ENCODE data around the gene LRCH3.

LRCH3 gene

DNA sequence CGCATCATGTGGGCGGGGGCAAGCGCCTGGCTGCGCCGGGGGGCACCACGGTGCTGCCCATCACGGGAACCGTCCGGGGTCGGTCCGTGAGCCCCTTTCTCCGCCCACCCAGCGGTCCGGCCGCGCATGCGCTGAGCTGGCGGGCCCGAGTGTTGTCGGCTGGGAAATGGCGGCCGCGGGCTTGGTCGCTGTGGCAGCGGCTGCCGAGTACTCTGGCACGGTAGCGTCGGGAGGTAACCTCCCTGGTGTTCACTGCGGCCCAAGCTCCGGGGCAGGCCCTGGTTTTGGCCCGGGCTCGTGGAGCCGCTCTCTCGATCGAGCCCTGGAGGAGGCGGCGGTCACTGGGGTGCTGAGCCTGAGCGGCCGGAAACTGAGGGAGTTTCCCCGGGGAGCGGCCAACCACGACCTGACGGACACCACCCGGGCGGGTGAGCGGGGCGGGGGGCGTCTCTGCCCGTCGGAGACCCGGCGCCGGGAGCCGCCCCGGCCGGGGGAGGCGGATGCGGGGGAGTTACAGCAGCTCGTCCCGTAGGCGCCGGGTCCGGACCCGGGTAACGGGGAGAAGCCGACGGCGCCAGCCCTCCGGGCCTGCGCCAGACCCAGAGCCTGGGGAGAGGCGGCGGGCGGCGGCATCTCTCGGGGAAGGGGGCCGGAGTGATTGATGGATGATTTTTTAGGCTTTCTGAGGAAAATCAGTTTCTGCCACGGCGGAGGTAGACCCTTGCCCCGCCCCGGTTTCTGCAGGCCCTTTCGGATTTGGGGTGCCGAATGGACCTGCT lies at the start of gene LRCH3:
TSS of gene LRCH3 (plus strand) at position 142 of the 779 bp plus-strand sequence. CDS start at position 167, 25 bp downstream.
- DNase-seq (ENCODE audit: low read depth), result peak; percentile 29

DNA sequence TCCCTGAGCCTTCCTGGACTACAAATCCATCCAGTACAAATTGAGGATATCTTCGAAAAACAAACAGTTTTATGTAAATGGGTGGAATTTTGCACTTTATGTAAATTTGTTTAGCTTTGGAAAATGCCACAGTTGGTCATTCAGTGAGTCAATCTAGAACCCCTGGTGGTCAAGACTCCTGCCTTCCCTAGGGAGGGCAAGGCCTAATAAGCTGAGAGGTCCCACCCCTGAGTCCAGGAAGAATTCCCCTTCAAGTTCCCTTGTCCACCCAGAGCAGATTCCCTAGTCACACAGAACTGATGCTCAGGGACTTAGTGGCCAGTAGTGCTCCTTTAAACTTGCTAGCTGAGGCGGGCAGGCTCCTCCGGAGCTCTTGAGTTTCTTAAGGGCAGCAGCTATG lies 48.3 kb upstream of the LRCH3 start:
- no peak for DNase-seq (ENCODE audit: low read depth)

DNA sequence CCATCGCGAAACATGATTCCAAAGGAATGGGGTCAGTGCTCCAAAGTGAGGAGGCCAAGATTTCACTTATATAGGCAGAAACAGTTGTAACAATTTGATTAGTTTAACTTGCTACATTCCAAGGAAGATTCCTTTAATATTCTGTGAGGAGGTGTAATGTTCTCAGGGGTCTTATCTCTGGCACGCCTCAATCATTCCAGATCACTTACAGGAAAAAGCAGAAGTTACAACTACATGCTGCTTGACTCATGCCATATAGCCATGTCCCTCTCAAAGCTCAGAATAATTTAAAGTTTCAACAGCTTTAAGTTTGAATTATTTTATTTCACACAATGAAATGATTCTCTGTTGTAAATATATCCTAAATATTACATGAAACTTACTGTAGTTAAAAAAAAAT lies 44.8 kb upstream of the LRCH3 start:
- DNase-seq (ENCODE audit: low read depth), result no peak

DNA sequence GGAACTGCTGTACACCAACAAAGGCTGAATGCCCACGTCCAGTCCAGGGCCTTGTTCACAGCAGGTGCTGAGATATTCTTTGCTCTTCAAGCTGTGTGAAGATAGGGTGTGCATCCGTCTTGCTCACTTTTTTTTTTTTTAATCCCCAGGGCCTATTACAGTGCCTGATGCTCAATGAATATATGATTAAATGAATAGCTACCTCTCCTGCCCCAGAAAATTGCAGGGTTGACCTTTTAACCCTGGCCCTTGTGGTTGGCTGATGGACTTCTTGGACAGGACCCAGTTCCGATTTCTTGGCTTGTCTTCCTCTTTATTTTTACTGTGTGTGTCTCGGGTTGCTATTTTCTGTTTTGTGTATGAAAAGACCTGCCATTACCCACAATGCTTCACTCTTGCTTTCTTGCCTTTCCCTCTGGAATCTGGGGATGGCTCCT lies 44.2 kb upstream of the LRCH3 start:
- no peak for DNase-seq (ENCODE audit: low read depth)

DNA sequence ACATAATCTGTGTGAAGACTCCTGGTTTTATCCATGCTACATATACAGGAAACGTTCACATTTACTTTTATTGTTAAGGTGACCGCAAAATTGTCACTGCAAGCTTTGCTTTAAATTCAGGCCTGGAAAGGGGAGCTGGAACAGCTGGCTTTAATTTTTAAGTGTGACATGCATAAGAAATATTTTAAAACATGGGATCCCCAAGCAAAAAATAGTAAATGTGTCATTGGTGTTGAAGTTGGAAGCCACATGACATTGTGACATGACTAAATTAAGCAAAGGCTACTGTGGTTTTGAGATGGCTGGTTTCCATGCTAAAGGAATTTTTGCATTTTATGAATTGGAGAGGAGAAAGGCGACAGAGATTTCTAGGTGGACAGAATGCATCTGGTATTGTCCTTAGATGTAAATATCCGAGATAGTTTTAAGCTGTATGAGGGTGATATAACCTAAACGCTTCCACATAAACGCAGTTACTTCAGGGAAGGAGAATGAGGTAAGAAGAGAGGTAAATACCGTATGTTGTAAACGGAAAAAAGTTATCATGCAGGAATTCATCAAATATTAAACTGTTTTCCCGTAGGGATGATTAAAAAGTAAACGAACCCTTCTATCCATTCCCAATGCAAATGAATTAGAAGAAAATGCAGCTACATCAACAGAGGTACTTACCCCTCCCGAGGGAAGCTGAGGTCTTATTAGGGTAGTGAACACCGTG lies 42.3 kb upstream of the LRCH3 start:
- DNase-seq (ENCODE audit: low read depth), result no peak

DNA sequence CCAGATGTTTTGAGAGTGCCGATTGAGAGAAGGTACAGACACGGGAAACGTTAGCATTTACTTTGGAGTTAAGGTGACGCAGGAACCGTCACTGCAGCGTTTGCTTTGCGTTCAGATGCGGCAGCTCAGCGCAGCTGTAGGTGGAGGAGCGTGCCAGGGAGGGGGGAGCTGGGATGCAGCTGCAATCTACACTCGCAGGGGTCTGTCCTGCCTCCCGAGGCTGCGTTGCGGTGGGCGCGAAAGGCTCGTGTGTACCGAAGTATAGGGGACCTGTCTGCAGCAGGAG lies 41.8 kb upstream of the LRCH3 start:
- no peak for DNase-seq (ENCODE audit: low read depth)

DNA sequence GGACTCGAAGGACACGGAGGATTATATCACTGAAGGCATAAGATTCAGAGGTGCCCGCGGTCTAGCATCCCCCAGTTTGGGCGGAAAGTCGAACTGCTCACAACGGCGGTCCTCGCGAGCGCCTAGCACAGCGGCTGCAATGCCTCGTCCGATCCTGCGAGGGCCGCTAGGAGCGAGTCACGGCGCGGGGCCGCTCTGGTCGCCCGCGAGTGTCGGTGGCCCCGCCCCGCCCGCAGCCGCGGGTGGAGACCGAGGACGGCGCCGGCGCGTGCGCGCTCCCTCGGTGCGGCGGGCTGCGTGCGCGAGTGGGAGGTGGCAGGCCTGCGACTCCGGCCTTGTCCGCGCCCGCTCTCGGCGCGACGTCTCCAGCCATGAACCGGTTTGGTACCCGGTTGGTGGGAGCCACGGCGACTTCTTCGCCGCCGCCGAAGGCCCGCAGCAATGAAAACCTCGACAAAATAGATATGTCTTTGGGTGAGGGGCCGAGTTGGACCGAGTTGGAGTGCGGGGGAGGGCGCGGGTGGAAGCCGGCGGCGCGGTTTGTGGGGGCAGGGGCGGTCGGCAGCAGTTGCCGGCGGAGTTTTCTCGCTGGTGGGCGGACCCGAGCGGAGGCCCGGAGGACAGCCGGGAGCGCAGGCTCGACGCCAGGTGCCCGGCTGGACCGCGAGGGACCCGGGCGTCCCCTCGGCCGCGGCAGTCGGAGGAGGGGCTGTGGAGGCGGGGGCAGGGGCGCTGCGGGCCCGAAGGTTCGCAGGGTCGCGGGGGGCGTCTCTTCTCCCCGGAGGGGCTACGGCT lies 41.3 kb upstream of the LRCH3 start, which contains the start of gene FYTTD1:
TSS of gene FYTTD1 (plus strand) at position 283 of the 795 bp plus-strand sequence. CDS start at position 372, 89 bp downstream.
- DNase-seq (ENCODE audit: low read depth), result peak; percentile 54

DNA sequence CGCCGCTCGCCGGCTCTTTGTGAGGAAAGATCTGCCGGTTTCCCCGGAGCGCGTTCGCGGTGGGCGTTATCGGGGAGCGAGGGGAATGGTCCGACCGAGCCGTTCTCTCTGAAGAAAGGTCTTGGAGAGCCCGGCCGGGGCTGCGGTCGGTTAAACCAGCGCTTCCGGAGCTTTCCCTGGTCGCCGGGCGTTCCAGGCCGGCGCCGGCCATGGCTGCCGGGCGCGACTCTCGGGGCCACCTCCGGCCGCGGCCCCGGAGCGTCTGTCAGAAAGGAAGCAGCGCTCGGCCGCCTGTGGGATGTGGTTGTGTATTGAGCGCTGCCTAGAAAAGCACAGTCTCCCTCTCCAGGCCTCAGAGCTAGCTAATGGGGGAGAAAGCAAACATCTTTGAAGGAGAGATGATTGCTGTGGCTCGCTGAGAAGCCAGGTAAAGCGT lies 40.6 kb upstream of the LRCH3 start:
- DNase-seq (ENCODE audit: low read depth), result no peak

DNA sequence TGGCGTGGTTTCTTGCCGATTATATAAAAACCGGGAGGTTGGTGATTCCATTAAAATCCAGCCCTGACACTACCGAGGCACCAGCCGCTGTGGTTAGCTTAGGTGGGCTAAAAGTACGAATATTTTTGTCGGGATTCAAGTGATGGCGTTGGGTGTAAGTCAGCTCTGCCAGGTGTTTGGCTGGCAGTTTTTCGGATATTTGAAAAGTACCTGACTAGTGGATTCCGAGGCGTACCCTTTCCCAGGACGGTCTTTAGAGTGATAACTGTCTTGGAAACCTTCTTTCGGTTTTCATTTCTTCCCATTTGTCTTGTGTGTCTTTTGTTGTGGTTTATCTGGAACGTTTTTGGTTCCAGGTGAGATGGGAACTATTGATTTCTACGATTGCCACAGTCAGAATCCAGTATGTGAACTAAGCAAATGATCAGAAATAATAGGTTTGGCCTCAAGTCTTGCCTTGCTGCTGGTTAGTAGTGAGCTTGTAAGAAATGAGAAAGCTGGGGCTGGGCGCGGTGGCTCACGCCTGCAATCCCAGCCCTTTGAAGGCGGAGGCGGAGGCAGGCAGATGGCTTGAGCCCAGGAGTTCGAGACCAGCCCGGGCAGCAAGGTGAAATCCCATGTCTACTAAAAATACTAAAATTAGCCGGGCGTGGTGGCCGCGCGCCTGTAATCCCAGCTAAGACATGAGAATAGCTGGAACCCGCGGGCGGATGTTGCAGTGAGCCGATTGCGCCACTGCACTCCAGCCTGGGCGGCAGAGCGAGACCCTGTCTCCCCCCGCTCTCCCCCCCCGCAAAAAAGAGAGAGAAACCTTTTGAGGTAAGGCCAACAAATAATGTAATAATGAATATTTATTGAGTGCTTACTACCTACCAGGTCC lies 40.0 kb upstream of the LRCH3 start:
- no peak for DNase-seq (ENCODE audit: low read depth)

DNA sequence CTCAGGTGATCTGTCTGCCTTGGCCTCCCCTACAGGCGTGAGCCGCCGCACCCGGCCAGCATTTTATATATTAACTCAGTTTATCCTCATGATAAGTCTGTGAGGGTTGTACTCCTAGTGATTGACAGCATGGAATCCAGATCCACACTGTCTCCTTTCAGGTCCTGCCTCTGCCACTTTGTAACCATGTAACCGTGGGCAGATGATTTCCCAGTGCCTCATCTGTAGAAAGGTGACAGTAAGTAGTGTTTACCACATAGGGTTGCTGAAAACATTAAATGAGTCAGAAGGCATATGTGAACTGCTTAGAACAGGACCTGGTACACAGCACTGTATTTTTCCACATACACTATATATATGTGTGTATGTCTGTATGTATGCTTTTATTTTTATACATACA lies 38.9 kb upstream of the LRCH3 start:
- no peak for DNase-seq (ENCODE audit: low read depth)

DNA sequence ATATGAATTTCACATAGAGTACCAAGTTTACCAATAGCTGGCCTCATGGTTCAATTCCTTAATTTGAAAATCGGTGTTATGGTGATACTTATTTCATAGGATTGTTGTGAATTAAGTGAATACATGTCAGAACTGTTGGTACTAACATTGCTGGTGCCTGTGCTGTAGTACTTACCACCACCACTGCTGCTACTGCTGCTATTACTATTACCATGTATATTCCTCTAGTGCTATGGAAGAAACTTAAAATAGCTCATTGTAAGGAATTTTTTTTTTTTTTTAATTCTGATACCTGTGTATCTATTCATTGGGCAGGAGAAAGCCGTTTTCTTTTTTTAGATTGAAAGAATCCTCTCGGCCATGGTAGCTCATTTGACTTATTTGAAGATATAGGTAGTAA lies 37.8 kb upstream of the LRCH3 start:
- DNase-seq (ENCODE audit: low read depth), result no peak

DNA sequence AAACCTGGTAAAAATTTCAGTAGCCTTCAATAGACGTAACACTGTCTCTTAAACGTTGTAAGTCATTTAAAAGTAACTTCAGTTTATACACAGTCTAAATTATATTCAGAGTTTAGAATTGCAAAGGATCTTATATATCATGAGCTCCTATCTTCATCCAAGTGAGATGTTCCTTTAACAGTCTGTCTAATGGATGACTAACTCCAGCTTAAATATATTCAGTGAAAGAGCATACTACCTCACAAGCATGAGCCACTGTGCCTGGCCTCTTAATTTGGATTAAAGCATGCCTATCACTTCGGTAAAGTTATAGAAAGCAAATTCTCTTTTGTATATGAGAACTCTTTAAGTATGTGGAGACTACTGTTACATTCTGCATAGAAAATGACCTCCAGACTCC lies 34.4 kb upstream of the LRCH3 start:
- DNase-seq (ENCODE audit: low read depth), result no peak

DNA sequence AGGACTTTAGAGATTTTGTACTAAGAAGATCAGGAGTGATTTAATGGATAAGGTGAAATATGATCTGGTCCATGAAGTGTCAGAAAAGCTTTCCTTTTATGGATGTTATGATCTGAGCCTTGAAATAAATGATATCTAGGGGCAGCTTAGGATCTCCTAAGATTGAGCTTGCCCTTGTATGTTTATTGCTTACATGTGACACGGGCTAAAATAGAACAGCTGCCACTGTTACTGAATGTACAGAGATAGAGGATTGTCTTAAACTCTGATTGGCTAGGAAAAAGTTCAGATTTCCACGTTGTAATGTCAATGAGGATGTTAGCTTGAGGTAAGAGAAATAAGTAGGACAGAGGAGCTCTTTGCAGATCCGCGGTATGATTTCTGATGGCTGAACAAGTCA lies 32.5 kb upstream of the LRCH3 start:
- no peak for DNase-seq (ENCODE audit: low read depth)

DNA sequence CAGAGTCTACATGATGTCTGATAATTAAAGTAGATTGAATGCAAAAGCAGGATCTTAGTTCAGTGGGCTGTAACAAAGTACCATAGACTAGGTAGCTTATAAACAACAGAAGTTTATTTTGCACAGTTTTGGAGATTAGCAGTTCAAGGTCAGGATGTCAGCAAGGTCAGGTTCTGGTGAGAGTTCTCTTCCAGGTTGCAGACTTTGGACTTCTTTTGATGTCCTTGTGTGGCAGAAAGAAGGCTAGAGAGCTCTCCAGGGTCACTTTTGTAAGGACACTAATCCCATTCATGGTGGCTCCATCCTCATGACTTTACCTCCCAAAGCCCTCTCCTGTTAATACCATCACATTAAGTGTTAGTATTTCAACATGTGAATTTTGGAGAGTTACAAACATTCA lies 29.3 kb upstream of the LRCH3 start:
- no peak for DNase-seq (ENCODE audit: low read depth)

DNA sequence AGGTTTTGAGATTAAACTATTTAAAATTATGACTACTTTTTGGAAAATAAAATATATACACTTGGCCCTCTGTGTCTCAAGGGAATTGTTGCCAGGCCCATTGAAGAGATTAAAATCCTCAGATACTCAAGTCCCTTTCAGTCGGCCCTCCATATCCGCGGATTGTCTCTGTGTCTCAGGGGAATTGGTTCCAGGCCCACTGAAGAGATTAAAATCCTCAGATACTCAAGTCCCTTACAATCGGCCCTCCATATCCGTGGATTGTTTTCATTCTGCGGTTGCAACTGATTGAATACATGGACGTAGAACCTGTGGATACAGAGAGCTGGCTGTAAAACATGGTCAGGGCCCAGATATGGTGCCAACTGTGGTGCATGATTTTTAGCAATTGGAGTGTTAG lies 15.7 kb upstream of the LRCH3 start:
- no peak for DNase-seq (ENCODE audit: low read depth)

DNA sequence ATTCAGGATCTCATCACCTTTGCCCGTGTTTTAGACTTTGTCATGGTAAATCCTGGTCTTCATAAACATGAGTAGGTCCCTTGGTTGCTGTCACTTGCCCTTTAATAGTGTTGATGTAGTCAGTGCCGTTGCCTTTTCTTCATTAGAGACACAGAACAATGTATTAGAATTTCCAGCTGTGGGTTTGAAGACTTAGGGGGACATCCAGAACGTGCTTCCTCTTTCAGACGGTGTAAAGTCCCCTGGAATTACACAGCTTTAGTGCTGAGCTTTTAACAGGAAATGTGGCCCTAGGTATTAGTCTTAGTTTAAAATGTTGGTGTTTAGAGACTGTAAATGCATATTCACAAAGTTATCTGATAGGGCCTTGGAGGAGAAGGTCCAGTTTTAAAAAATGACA lies 8.8 kb upstream of the LRCH3 start:
- no peak for DNase-seq (ENCODE audit: low read depth)

DNA sequence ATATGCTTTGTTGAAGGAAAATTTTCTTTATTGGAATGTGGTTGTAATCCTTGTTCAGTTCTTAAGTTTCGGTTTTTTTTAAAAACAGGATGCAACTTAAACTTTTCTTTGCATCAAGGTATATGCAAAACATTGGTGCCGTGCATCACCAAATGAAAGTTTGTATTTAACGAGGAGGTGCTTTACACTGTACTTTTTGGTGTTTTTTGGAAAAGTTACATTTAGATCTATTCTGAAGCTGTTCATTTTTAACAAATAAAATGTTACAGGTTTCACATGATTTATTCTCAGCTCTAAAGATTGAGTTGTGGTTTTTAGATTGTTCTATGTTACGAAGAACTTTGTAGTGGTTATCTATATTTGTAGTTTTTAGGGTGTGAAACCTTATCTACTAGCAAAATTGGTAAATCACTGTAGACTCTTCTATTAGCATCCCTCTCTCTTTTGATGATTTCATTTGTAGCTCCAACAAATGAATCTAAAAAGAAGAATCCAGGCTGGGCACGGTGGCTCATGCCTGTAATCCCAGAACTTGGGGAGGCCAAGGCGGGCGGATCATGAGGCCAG lies 7.0 kb upstream of the LRCH3 start:
- DNase-seq (ENCODE audit: low read depth), result no peak

DNA sequence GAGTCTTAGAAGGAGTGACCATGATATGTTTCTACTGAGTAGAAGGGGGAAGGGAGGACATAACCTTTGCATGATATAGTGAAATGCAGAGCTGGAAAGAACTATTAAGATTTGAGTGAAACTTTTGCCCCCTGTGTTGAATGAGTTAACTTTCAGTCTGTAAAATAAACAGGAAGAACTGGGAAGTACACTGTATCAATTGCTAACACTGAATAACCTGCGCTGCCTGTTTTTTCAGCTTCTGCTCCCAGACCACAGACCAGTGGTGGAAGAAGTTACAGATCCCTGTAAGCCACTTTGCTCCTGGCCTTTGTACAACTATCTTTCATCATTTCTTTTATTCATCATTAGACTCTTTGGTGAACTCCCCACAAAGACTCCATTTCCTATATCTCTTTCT lies 3.6 kb upstream of the LRCH3 start:
- no peak for DNase-seq (ENCODE audit: low read depth)

DNA sequence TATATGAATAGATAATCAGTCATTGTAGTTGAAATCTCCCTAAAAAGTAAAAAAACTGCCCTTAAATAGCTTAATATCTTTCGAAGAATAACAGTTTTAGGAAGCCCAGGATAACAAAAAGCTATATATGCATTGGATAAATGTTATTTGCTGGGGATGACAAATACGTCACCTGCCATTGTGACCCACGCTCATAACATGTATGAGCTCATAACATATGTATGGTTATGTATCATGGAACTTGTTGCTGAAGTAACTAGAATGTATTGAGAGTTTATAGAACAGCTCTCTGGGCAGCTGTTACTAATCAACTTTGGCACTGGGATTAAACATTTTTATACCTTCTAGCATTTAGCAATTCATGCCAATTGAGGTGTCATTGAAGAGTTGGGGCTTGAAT lies 1.7 kb upstream of the LRCH3 start:
- no peak for DNase-seq (ENCODE audit: low read depth)

DNA sequence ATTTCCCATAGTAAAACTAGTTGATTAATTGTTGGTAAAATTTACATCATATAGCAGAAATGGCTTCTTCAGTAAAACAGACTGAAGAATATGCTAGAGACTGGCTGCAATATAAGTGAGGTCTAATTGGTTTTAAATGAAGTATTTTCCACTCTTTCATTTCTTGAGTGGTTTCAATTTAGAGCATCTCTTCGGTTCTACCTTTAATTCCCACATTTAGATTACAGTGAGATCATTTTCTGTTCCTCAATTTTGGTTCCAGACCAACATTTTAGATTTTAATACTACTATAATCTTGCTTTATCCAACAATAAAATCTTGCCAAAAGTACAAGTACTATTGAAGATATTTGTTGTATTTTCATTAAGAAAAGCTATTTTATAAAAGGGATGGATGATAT lies 1.0 kb upstream of the LRCH3 start:
- no peak for DNase-seq (ENCODE audit: low read depth)

DNA sequence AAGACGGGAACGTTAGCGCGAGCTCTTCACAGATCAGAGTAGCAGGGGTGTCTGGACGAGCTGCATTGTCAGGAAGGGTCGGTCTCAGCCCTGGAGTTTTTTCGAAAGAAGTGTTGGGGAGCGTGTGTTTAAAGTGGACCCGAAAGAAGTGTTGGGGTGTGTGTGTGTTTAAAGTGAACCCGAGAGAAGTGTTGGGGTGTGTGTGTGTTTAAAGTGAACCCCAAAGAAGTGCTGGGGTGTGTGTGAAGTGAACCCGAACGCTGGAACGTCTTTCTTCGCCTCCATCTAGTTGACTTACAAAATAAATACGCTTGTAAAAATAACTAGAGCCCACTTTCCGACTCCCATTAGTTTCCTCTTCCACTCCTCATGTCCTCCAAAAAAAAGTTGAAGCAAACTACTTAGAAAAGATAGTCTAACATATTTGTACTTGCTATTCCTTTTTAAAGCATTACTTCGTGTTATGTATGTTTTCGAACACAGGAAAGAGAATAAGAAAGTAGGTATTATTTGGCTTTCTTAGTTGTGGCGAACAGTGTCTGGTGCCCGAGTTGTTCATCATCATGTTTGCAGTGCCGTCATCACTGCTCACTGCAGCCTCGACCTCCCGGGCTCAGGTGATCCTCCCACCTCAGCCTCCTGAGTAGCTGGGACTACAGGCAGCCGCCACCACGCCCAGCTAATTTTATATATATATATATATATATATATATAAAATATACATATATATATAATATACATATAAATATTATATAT lies 1.0 kb downstream of the LRCH3 start:
- DNase-seq (ENCODE audit: low read depth), result no peak
